ENCODE data around the gene KCNQ4. TPM values are rescaled to one million over a fixed set of nuclear protein-coding genes. Genes with fewer than 3 reads are reported as not detected.

Gene KCNQ4
- total and polyA plus RNA-seq, 2 donors from 2014 or later, result 0.65 to 1.2 TPM

DNA sequence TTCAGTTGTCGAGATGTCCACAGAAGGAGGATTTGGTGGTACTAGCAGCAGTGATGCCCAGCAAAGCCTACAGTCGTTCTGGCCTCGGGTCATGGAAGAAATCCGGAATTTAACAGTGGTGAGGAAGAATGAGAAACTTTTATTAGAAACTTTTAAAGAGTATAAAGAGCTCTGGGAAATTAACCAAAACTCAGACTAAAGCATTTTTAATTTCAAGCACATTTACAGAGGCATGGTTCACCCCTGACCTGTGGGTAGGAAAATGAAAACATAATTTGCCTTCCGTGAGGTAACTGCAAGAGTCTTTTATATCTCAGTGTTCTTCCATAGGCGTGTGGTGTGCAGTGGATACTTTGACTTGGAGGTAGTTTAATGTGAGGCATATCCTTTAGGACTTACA, 44.8 kb upstream of the KCNQ4 start:
- Histone ChIP-seq H3K36me3 (ENCODE audit: control insufficient read depth in 2 of 3, insufficient read depth in 3 of 3, low read length in 3 of 3) (peaks cover 7 to 17% (median 12%) of the 10 kb centered on the region in 3 donors), H3K9ac (ENCODE audit: low read length in 3 of 3) (no peak overlapping the region), H3K27me3 (ENCODE audit: control insufficient read depth, insufficient read depth, low read length) (no peaks in the 10 kb centered on the region), H3K27ac (ENCODE audit: low read depth in 2 of 2, low read length in 2 of 2) (no peak overlapping the region), H3K4me1 (ENCODE audit: control insufficient read depth in 2 of 3, insufficient read depth in 2 of 3, low read depth in 1 of 3, low read length in 3 of 3) (peaks cover 2 to 14% (median 9%) of the 10 kb centered on the region in 3 donors), H3K9me3 (ENCODE audit: control insufficient read depth in 2 of 3, insufficient read depth in 1 of 3, low read length in 3 of 3) (no peaks in the 10 kb centered on the region), H3K4me3 (ENCODE audit: low read length in 3 of 3) (no peak overlapping the region)
- FAIRE-seq (no peak), DNase-seq (no peak)
- TF ChIP-seq, protein P1, sequence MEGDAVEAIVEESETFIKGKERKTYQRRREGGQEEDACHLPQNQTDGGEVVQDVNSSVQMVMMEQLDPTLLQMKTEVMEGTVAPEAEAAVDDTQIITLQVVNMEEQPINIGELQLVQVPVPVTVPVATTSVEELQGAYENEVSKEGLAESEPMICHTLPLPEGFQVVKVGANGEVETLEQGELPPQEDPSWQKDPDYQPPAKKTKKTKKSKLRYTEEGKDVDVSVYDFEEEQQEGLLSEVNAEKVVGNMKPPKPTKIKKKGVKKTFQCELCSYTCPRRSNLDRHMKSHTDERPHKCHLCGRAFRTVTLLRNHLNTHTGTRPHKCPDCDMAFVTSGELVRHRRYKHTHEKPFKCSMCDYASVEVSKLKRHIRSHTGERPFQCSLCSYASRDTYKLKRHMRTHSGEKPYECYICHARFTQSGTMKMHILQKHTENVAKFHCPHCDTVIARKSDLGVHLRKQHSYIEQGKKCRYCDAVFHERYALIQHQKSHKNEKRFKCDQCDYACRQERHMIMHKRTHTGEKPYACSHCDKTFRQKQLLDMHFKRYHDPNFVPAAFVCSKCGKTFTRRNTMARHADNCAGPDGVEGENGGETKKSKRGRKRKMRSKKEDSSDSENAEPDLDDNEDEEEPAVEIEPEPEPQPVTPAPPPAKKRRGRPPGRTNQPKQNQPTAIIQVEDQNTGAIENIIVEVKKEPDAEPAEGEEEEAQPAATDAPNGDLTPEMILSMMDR (IDR thresholded peaks at IDR 0.05; ENCODE audit: borderline replicate concordance, extremely low read depth, insufficient read depth), result no peak
- intact Hi-C loops (cut with DNase I), result no loop called here

DNA sequence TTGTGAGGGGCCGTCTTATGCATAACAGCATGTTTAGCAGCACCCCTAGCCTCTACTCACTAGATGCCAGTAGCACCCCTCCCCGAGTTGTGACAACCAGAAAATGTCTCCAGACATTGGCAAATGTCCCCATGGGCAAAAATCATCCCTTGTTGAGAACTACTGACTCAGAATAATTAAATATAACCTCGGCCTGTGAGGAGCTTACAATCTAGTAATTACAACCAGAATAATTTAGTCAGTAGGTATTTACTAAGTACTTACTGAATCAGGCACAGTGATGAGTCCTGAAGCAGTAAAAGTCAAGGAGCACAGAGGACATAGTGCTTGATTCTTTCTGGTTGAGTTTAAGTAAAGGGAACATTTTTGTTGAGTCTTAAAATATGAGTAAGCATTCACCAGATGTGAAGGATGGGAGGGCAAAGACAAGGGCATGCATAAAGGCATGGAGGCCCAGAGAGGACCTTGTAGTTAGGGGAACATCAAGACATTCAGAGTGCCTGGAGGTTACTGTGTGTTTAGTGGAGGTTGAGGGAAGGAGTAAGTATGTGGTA, 44.1 kb upstream of the KCNQ4 start:
- H3K9me3 ChIP-seq (ENCODE audit: control insufficient read depth in 2 of 3, insufficient read depth in 1 of 3, low read length in 3 of 3), result no peaks in the 10 kb centered on the region
- H3K4me3 ChIP-seq (ENCODE audit: low read length in 3 of 3), result no peak overlapping the region
- peak overlapping the region; percentile 19 to 71 for H3K27ac ChIP-seq (ENCODE audit: low read depth in 2 of 2, low read length in 2 of 2)
- DNase-seq (no peak), FAIRE-seq (no peak)
- H3K9ac ChIP-seq (ENCODE audit: low read length in 3 of 3), result no peak overlapping the region
- intact Hi-C loops (cut with DNase I), result no loop called here
- H3K36me3 ChIP-seq (ENCODE audit: control insufficient read depth in 2 of 3, insufficient read depth in 3 of 3, low read length in 3 of 3), result peaks cover 7 to 21% (median 12%) of the 10 kb centered on the region in 3 donors
- TF ChIP-seq, protein P1 (IDR thresholded peaks at IDR 0.05; ENCODE audit: borderline replicate concordance, extremely low read depth, insufficient read depth), result no peak
- peaks cover 2 to 14% (median 9%) of the 10 kb centered on the region in 3 donors for H3K4me1 ChIP-seq (ENCODE audit: control insufficient read depth in 2 of 3, insufficient read depth in 2 of 3, low read depth in 1 of 3, low read length in 3 of 3)
- no peaks in the 10 kb centered on the region for H3K27me3 ChIP-seq (ENCODE audit: control insufficient read depth, insufficient read depth, low read length)

DNA sequence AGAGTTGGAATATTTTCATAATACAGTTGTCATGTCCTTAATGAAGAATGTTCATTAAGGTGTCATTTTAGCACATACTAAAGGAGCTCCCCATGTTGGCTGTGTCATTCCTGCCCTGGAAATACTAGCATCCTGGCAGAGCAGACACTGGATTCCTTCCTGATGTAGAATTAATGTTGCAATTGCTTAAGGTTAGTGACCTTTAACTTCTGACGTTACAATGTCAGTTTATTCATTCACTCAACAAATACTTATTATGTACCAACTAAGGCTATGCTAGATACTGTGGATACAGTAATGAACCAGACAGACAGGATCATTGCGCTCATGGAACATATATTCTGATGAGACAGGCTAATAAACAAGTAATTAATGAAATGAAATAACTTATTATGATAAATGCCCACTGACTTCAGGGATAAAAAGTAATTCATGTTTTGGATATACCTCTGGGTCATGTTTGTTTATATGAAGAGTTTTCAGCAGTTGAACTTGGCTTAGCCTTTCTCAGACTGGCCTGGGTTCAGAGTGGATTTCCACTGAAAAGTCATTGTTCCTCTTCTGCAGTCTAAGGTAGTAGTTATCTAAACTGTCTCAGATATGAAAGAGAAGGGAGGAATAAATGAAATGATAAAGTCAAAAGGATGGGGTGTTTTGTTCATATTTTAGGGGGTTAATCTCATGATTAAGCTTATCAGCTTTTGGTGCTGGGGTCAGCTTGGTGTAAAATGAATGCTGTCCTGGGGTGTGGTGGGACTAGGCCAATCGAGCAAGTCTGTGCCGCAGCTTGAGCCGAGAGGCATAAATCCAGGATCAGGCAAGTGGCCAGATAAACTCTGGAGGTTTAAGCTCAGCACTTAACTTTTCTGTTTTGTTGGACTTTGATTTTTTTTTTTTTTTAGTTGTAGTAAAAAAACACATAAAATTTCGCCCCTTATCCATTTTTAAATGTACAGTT, 43.3 kb upstream of the KCNQ4 start:
- intact Hi-C loops (cut with DNase I), result no loop called here
- H3K4me1 ChIP-seq (ENCODE audit: control insufficient read depth in 2 of 3, insufficient read depth in 2 of 3, low read depth in 1 of 3, low read length in 3 of 3), result peaks cover 2 to 14% (median 9%) of the 10 kb centered on the region in 3 donors
- no peak overlapping the region for H3K9ac ChIP-seq (ENCODE audit: low read length in 3 of 3)
- H3K4me3 ChIP-seq (ENCODE audit: low read length in 3 of 3), result no peak overlapping the region
- no peaks in the 10 kb centered on the region for H3K9me3 ChIP-seq (ENCODE audit: control insufficient read depth in 2 of 3, insufficient read depth in 1 of 3, low read length in 3 of 3)
- DNase-seq (peak in 1 of 5 donors; percentile 44), FAIRE-seq (no peak)
- peaks cover 7 to 21% (median 12%) of the 10 kb centered on the region in 3 donors for H3K36me3 ChIP-seq (ENCODE audit: control insufficient read depth in 2 of 3, insufficient read depth in 3 of 3, low read length in 3 of 3)
- H3K27me3 ChIP-seq (ENCODE audit: control insufficient read depth, insufficient read depth, low read length), result no peaks in the 10 kb centered on the region
- TF ChIP-seq, protein P1 (IDR thresholded peaks at IDR 0.05; ENCODE audit: borderline replicate concordance, extremely low read depth, insufficient read depth), result no peak
- peak overlapping the region; percentile 19 to 71 for H3K27ac ChIP-seq (ENCODE audit: low read depth in 2 of 2, low read length in 2 of 2)

All from kidney (tissue), 14 donors.